Calu3 (cell line): ENCODE measurements around the gene TPTE. TPM values are rescaled to one million over a fixed set of nuclear protein-coding genes. Genes with fewer than 3 reads are reported as not detected.
"Not testable (repeated sequence)": the region's sequence is repeated elsewhere in the genome, so short reads cannot be mapped to it uniquely, and the experiment has no call there.

Experiments used
- BruUV-seq: library from RNA; stranded (reverse); fragments of 400-500 nt; replicated peaks from 2 replicates; lab custom pipeline; 2021; lab: Mats Ljungman, UMichigan
- CTCF ChIA-PET: fragments of 300-600 bp; sonication (Branson Sonifier 250); formaldehyde crosslinking; loops from one replicate; lab custom pipeline; 2022; ENCODE audit warnings: antibody characterized with exemption; lab: Charles Lee
- DNase-seq: peaks from one replicate; pipeline ENCODE4 v3.0.0; 2022
- H3K27ac Mint-ChIP-seq: one replicate; pipeline ENCODE4 v1.8.0; 2022; ENCODE audit warnings: mixed read lengths; ENCODE audit not compliant: unreplicated experiment
- H3K27me3 Mint-ChIP-seq: one replicate; pipeline ENCODE4 v1.8.0; 2022; ENCODE audit warnings: mixed read lengths; ENCODE audit not compliant: unreplicated experiment
- H3K36me3 Mint-ChIP-seq: one replicate; pipeline ENCODE4 v1.8.0; 2022; ENCODE audit warnings: mild to moderate bottlenecking, moderate library complexity, mixed read lengths; ENCODE audit not compliant: insufficient read depth, unreplicated experiment
- H3K4me1 Mint-ChIP-seq: one replicate; pipeline ENCODE4 v1.8.0; 2022; ENCODE audit warnings: mild to moderate bottlenecking, low read depth, mixed read lengths; ENCODE audit not compliant: unreplicated experiment
- H3K4me3 Mint-ChIP-seq: one replicate; pipeline ENCODE4 v1.8.0; 2022; ENCODE audit warnings: mild to moderate bottlenecking, low read depth, moderate library complexity, mixed read lengths; ENCODE audit not compliant: unreplicated experiment
- H3K9me3 Mint-ChIP-seq: one replicate; pipeline ENCODE4 v1.8.0; 2022; ENCODE audit warnings: low read depth, mixed read lengths; ENCODE audit not compliant: unreplicated experiment
- intact Hi-C: fragments of 100-400 bp; cut with micrococcal nuclease; formaldehyde crosslinking; loops from one replicate; pipeline ENCODE4 v1.10.0; 2022; ENCODE audit not compliant: unreplicated experiment
- total RNA-seq: library from RNA; stranded (reverse); gene quantifications from 2 replicates; pipeline ENCODE4 v1.2.3, GENCODE V29; 2022
- TF ChIP-seq, protein P1 (sequence below): fragments of 200-600 bp; IDR thresholded peaks from one replicate; pipeline ENCODE4 v1.8.0; 2022; ENCODE audit warnings: antibody characterized with exemption; ENCODE audit not compliant: unreplicated experiment

The TPTE gene
- total RNA-seq, 1 experiment from 2014 or later: not detected

DNA sequence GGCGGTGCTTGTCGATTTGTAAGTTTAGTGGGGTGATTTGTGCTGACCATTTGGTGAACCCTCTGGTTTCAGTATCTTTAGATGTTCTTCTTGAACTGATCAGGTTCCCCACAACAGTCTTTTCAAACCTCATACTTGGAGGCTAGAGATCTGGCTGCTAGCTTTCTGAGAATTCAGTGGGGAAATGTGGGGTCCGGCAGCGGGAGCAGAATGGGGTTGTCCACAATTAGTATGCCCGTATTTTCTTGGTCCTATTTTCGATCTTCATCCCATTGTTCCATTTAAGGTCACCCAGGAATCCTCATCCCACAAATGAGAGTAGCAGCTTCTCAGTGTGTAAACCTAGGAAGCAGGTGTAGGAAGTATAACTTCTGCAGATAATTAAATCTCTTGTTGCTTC, 10.3 kb upstream of the TPTE start:
- no peak for DNase-seq
- no peaks in the 10 kb centered on the region for H3K4me1 Mint-ChIP-seq
- TF ChIP-seq, protein P1, sequence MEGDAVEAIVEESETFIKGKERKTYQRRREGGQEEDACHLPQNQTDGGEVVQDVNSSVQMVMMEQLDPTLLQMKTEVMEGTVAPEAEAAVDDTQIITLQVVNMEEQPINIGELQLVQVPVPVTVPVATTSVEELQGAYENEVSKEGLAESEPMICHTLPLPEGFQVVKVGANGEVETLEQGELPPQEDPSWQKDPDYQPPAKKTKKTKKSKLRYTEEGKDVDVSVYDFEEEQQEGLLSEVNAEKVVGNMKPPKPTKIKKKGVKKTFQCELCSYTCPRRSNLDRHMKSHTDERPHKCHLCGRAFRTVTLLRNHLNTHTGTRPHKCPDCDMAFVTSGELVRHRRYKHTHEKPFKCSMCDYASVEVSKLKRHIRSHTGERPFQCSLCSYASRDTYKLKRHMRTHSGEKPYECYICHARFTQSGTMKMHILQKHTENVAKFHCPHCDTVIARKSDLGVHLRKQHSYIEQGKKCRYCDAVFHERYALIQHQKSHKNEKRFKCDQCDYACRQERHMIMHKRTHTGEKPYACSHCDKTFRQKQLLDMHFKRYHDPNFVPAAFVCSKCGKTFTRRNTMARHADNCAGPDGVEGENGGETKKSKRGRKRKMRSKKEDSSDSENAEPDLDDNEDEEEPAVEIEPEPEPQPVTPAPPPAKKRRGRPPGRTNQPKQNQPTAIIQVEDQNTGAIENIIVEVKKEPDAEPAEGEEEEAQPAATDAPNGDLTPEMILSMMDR: no peak
- intact Hi-C loops: no loop called here
- H3K36me3 Mint-ChIP-seq: no peaks in the 10 kb centered on the region
- no peak overlapping the region for H3K4me3 Mint-ChIP-seq
- CTCF ChIA-PET: no interaction called here
- H3K27ac Mint-ChIP-seq: no peak overlapping the region
- no TSS peak for BruUV-seq
- H3K27me3 Mint-ChIP-seq: no peaks in the 10 kb centered on the region
- H3K9me3 Mint-ChIP-seq: peaks cover 10% of the 10 kb centered on the region

DNA sequence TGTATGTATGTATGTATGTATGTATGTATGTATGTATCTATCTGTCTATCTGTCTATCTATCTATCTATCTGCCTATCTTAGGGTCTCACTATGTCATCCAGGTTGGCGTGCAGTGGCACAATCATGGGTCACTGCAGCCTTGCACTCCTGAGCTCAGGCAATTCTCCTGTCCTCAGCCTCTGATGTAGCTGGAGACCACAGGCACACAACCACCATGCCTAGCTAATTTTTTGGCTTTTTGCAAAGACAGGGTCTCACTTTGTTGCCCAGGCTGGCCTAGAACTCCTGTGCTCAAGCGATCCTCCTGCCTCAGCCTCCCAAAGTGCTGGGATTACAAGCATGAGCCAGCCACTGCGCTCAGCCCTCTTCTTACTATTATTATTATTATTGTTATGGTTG, 4.5 kb upstream of the TPTE start:
- DNase-seq, H3K36me3 Mint-ChIP-seq, intact Hi-C loops, BruUV-seq, H3K27me3 Mint-ChIP-seq, H3K27ac Mint-ChIP-seq, H3K4me1 Mint-ChIP-seq, CTCF ChIA-PET, H3K4me3 Mint-ChIP-seq: not testable (repeated sequence)
- peaks cover 15% of the 10 kb centered on the region for H3K9me3 Mint-ChIP-seq

DNA sequence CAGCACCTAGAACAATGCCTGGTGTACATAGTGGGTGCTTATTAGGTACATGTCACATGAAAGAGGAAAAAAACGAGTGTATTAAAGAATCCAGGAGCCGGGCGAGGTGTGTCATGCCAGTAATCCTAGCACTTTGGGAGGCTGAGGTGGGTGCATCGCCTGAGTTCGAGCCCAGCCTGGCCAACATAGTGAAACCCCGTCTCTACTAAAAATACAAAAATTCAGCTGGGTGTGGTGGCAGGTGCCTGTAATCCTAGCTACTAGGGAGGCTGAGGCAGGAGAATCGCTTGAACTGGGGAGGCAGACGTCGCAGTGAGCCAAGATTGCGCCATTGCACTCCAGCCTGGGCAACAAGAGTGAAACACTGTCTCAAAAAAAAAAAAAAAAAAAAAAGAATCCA, 3.5 kb upstream of the TPTE start:
- H3K4me3 Mint-ChIP-seq, intact Hi-C loops, DNase-seq, CTCF ChIA-PET, H3K27ac Mint-ChIP-seq, H3K36me3 Mint-ChIP-seq, H3K4me1 Mint-ChIP-seq, H3K27me3 Mint-ChIP-seq, BruUV-seq: not testable (repeated sequence)
- peaks cover 15% of the 10 kb centered on the region for H3K9me3 Mint-ChIP-seq

DNA sequence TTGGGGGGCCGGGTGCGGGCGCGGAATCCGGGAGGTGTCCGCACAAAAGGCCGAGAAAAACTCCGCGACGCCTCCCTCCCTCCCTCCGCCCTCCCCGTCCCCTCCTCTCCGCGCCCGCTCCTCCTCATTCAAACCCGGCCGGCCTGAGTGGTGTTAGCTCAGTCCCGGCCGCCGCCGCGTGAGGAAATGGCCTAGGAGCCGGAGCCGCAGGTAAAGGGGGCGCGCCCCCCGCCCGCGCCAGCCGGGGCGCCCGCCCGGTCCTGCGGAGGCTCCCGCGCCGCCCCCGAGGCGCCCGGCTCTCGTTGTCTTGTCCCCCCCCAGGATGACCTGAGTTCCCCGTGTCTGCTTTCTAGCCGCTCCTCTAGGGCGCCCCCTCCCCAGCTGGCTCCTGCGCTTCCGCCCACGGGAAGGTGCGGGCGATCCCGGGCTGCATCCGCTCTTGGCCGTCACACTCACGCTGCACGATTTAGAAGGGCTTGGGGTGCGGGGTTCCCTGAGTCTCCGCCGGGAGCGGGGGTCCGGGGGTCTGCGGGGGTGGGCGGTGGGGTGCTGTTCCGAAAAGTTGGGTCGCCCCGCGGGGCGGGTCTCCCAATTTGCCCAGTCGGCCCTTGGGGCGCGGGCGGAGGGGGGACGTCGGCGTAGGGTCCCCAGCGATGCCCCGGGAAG, 585 bp downstream of the TPTE start:
- H3K36me3 Mint-ChIP-seq, H3K4me1 Mint-ChIP-seq, intact Hi-C loops, H3K27me3 Mint-ChIP-seq, H3K4me3 Mint-ChIP-seq, BruUV-seq, CTCF ChIA-PET, H3K9me3 Mint-ChIP-seq, H3K27ac Mint-ChIP-seq, DNase-seq: not testable (repeated sequence)

DNA sequence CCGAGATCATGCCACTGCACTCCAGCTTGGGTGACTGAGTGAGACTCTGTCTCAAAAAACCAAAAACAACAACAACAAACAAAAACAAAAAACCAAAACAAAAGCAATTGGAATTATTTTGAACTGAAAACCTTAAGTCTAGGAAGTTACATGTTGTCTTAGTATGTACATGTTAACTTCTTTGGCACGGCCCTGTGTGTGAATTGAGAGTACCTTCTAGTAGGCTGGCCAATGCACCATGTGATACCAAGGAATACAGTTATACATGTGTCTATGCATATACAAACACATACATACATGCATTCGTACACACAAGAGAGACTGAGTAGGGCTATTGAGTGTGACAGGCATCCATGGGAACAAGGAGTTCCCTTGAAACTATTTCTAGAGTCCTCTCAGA, 18.6 kb downstream of the TPTE start:
- H3K36me3 Mint-ChIP-seq: no peaks in the 10 kb centered on the region
- H3K4me1 Mint-ChIP-seq: no peaks in the 10 kb centered on the region
- intact Hi-C loops: no loop called here
- H3K27ac Mint-ChIP-seq: no peak overlapping the region
- no peaks in the 10 kb centered on the region for H3K27me3 Mint-ChIP-seq
- TF ChIP-seq, protein P1: no peak
- CTCF ChIA-PET: no interaction called here
- DNase-seq: no peak
- no peak overlapping the region for H3K4me3 Mint-ChIP-seq
- no peaks in the 10 kb centered on the region for H3K9me3 Mint-ChIP-seq
- no TSS peak for BruUV-seq

DNA sequence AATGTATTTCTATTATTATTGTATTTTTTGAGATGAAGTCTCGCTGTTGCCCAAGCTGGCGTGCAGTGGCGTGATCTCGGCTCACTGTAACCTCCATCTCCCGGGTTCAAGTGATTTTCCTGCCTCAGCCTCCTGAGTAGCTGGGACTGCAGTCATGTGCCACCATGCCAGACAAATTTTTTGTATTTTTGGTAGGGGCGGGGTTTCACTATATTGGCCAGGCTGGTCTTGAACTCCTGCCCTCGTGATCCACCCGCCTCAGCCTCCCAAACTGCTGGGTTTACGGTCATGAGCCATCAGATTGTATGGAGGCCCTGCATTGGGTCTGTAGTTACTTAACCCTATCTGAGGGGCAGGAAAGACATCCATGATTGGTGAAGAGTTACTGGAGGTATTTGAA, 23.0 kb downstream of the TPTE start:
- DNase-seq, BruUV-seq, CTCF ChIA-PET, H3K27me3 Mint-ChIP-seq, H3K4me1 Mint-ChIP-seq, intact Hi-C loops, H3K27ac Mint-ChIP-seq, H3K9me3 Mint-ChIP-seq, H3K36me3 Mint-ChIP-seq, H3K4me3 Mint-ChIP-seq: not testable (repeated sequence)

DNA sequence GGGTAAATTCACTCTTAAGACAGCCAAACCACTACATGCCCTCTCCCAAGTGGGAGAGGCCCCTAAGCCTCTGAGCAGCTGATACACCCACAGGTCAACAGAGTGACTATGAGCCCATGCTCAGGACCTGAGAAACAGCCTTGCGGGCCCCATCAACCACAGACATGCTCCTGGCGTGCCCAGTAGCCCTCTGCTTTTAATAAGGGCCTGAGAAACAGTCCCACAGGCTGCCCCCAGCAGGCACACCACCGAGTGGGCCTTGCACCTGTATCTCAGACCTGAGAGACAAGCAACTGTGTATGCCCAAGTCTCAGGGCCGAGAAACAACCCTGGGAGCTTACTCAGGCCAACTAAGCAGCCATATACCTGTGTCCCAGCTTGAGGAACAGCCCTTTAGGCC, 26.5 kb downstream of the TPTE start:
- intact Hi-C loops, BruUV-seq: not testable (repeated sequence)
- H3K9me3 Mint-ChIP-seq: peaks cover 16% of the 10 kb centered on the region

DNA sequence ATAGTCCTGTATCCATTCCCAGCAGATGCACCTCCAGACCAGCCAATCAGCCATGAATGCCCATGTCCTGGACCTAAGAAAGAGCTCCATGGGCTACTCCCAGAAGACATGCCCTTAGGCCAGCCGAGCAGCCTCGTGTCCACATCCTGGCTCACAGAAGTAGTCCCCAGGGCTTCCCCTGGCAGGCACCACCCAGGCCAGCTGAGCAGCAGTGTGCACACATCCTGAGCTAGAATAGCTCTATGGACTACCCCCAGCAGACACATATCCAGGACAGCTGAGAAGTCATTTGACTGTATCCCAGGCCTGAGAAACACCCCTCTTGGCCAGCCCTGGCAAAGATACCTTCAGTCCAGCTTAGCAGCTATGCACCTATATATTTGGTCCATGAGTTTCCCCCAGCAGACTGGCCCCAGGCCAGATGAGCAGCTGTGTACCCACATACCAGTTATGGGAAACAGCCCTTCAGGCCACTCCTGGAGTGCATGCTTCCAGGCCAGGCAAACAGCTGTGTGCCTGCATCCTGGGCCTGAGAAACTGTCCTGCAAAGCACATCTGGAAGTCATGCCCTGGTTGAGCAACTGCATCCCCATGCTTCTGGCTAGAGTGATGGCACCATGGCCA, 27.1 kb downstream of the TPTE start:
- H3K36me3 Mint-ChIP-seq, H3K4me1 Mint-ChIP-seq, H3K27me3 Mint-ChIP-seq, BruUV-seq, DNase-seq, CTCF ChIA-PET, H3K4me3 Mint-ChIP-seq, intact Hi-C loops, H3K27ac Mint-ChIP-seq: not testable (repeated sequence)
- peaks cover 16% of the 10 kb centered on the region for H3K9me3 Mint-ChIP-seq

More for the DNA sequence above, 26.5 kb downstream of the TPTE start:
- DNase-seq, H3K4me1 Mint-ChIP-seq, H3K4me3 Mint-ChIP-seq, H3K36me3 Mint-ChIP-seq, H3K27me3 Mint-ChIP-seq, H3K27ac Mint-ChIP-seq, CTCF ChIA-PET: not testable (repeated sequence)
